ENCODE results near the gene TRIM38. TPM values are rescaled to one million over a fixed set of nuclear protein-coding genes. Genes with fewer than 3 reads are reported as not detected.

Gene TRIM38
- total RNA-seq, 2 experiments from 2014 or later: 24.9 TPM

DNA sequence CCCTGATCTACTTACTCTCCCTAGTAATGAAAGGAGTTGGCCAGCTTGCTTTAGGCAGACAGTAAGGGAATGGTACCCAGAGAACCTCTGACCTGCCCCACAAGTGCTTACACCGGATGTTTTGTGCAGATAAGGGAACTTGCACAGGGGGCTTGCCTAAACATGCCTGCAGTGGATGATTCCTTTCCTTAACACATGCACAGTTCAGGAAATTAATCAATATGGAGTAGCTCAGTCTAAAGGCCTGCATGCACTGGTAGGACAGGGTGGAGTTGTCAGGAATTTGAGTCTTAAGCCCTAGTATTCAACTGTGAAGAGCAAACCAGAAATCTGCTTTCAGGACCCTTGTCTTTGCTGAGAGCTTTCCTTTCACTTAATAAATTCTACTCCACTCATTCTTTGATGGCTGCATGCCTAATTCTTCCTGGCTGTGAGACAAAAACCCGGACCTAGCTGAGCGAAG lies 3.9 kb upstream of the TRIM38 start:
- intact Hi-C loops (cut with DNase I, micrococcal nuclease): no loop called here
- Mint-ChIP-seq H3K27ac (no peak overlapping the region), H3K9me3 (ENCODE audit: low read depth) (peaks cover 28% of the 10 kb centered on the region), H3K4me3 (no peak overlapping the region), H3K36me3 (ENCODE audit: low read depth) (peaks cover 38% of the 10 kb centered on the region), H3K27me3 (no peaks in the 10 kb centered on the region), H3K4me1 (peaks cover 45% of the 10 kb centered on the region)
- DNase-seq: no peak
- CTCF ChIA-PET: interaction anchor here (0.6 to 1.3 kb wide), 3 partner anchors 9 to 907 kb away, joined by 3 to 4 read pairs (median 3); no protein-coding TSS in a partner anchor
- no peak for ATAC-seq
- POLR2A ChIA-PET: no interaction called here

GRCh38 chr6:25959890-25960536 lies 2.6 kb upstream of the TRIM38 start:
- ATAC-seq (no peak), DNase-seq (no peak)
- Mint-ChIP-seq H3K27ac (peak overlapping the region; percentile 100), H3K36me3 (ENCODE audit: low read depth) (peaks cover 48% of the 10 kb centered on the region), H3K9me3 (ENCODE audit: low read depth) (peaks cover 28% of the 10 kb centered on the region), H3K4me1 (peaks cover 53% of the 10 kb centered on the region), H3K4me3 (no peak overlapping the region), H3K27me3 (no peaks in the 10 kb centered on the region)
- CTCF ChIA-PET: interaction anchor here (0.7 to 1.5 kb wide), 5 partner anchors 10 to 301 kb away, joined by 3 to 5 read pairs (median 3); no protein-coding TSS in a partner anchor
- POLR2A ChIA-PET: interaction anchor here (1.2 kb wide), 1 partner anchor 57 kb away, joined by 3 read pairs; no protein-coding TSS in a partner anchor
- intact Hi-C loops (cut with DNase I, micrococcal nuclease): loop anchor here (1.0 to 5.0 kb wide), 3 partner anchors 48 to 823 kb away; no protein-coding TSS in a partner anchor

DNA sequence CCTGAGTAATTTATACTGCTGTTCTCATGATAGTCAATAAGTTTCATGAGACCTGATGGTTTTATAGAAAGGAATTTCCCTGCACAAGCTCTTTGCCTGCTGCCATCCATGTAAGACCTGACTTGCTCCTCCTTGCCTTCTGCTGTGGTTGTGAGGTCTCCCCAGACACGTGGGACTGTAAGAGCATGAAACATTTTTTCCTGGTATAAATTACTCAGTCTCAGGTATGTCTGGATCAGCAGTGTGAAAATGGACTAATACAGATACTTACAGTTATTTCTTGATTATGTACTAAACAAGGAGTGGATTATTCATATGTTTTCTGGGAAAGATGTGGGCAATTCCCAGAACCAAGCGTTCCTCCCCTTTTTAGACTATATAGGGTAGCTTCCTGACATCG lies 1.9 kb upstream of the TRIM38 start:
- intact Hi-C loops (cut with DNase I, micrococcal nuclease): loop anchor here (1.0 to 5.0 kb wide), 3 partner anchors 48 to 823 kb away; no protein-coding TSS in a partner anchor
- CTCF ChIA-PET: interaction anchor here (0.7 to 2.0 kb wide), 5 partner anchors 16 to 302 kb away, joined by 3 to 12 read pairs (median 5); no protein-coding TSS in a partner anchor
- Mint-ChIP-seq H3K27me3 (no peaks in the 10 kb centered on the region), H3K4me1 (peaks cover 58% of the 10 kb centered on the region), H3K4me3 (no peak overlapping the region), H3K27ac (peak overlapping the region; percentile 100), H3K36me3 (ENCODE audit: low read depth) (peaks cover 52% of the 10 kb centered on the region), H3K9me3 (ENCODE audit: low read depth) (peaks cover 28% of the 10 kb centered on the region)
- POLR2A ChIA-PET: interaction anchor here (1.2 kb wide), 1 partner anchor 56 kb away, joined by 3 read pairs; no protein-coding TSS in a partner anchor
- DNase-seq: peak; percentile 81
- peak; percentile 51 for ATAC-seq

- H3K4me1 Mint-ChIP-seq: peaks cover 68% of the 10 kb centered on the region
- DNase-seq (no peak), ATAC-seq (no peak)
- no peaks in the 10 kb centered on the region for H3K27me3 Mint-ChIP-seq
- peak overlapping the region; percentile 96 for H3K4me3 Mint-ChIP-seq
- intact Hi-C loops (cut with DNase I, micrococcal nuclease): loop anchor here (1.0 to 5.0 kb wide), 9 partner anchors 15 to 824 kb away; a partner anchor contains a TSS
- peaks cover 28% of the 10 kb centered on the region for H3K9me3 Mint-ChIP-seq (ENCODE audit: low read depth)
- ChIA-PET CTCF (interaction anchor here (0.7 to 2.0 kb wide), 4 partner anchors 11 to 56 kb away, joined by 3 to 12 read pairs (median 4); no protein-coding TSS in a partner anchor), POLR2A (interaction anchor here (1.2 to 2.6 kb wide), 2 partner anchors 59 to 65 kb away, joined by 8 to 17 read pairs; a partner anchor contains a TSS)
- peak overlapping the region; percentile 100 for H3K27ac Mint-ChIP-seq
- H3K36me3 Mint-ChIP-seq (ENCODE audit: low read depth): peaks cover 61% of the 10 kb centered on the region
Observed at GRCh38 chr6:25961619-25962148, 918 bp upstream of the TRIM38 start.

- intact Hi-C loops (cut with DNase I, micrococcal nuclease): loop anchor here in 1 of 2 experiments (2.0 to 5.0 kb wide), 4 partner anchors 19 to 826 kb away; a partner anchor contains a TSS
Observed at GRCh38 chr6:25963426-25964123, 973 bp downstream of the TRIM38 start.

GRCh38 chr6:25965058-25965457 lies 2.5 kb downstream of the TRIM38 start:
- Mint-ChIP-seq H3K27me3 (no peaks in the 10 kb centered on the region), H3K9me3 (ENCODE audit: low read depth) (peaks cover 8% of the 10 kb centered on the region), H3K4me1 (peaks cover 75% of the 10 kb centered on the region), H3K36me3 (ENCODE audit: low read depth) (peaks cover 72% of the 10 kb centered on the region), H3K4me3 (peak overlapping the region; percentile 96), H3K27ac (no peak overlapping the region)
- POLR2A ChIA-PET: interaction anchor here (1.2 kb wide), 1 partner anchor 66 kb away, joined by 5 read pairs; no protein-coding TSS in a partner anchor
- intact Hi-C loops (cut with DNase I, micrococcal nuclease): no loop called here
- ATAC-seq (no peak), DNase-seq (no peak)
- CTCF ChIA-PET: interaction anchor here (0.7 to 1.0 kb wide), 2 partner anchors 12 to 27 kb away, joined by 3 to 5 read pairs; no protein-coding TSS in a partner anchor

More at GRCh38 chr6:25963426-25964123, 973 bp downstream of the TRIM38 start:
- ChIA-PET POLR2A (interaction anchor here (0.6 to 2.6 kb wide), 3 partner anchors 40 to 57 kb away, joined by 3 to 17 read pairs (median 5); a partner anchor contains a TSS), CTCF (interaction anchor here (1.5 kb wide), 1 partner anchor 9 kb away, joined by 3 read pairs; no protein-coding TSS in a partner anchor)
- peaks cover 72% of the 10 kb centered on the region for H3K36me3 Mint-ChIP-seq (ENCODE audit: low read depth)
- peaks cover 78% of the 10 kb centered on the region for H3K4me1 Mint-ChIP-seq
- no peaks in the 10 kb centered on the region for H3K27me3 Mint-ChIP-seq
- DNase-seq: no peak
- H3K4me3 Mint-ChIP-seq: peak overlapping the region; percentile 96
- H3K9me3 Mint-ChIP-seq (ENCODE audit: low read depth): peaks cover 22% of the 10 kb centered on the region
- no peak for ATAC-seq
- H3K27ac Mint-ChIP-seq: peak overlapping the region; percentile 85

DNA sequence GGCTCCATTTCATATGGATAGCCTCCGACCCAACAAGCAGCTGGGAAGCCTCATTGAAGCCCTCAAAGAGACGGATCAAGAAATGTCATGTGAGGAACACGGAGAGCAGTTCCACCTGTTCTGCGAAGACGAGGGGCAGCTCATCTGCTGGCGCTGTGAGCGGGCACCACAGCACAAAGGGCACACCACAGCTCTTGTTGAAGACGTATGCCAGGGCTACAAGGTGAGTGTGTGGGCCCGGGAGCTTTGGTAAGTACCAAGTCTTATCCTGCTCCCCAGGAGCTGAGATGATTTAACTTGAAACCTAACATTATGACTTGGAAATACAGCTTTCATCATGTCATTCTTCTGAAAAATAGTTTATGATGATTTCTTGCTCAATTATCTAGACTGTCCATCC lies 4.1 kb downstream of the TRIM38 start:
- ChIA-PET CTCF (interaction anchor here (1.1 to 1.3 kb wide), 5 partner anchors 14 to 51 kb away, joined by 3 to 9 read pairs (median 5); a partner anchor contains a TSS), POLR2A (interaction anchor here (1.4 to 1.9 kb wide), 2 partner anchors 9 to 54 kb away, joined by 4 to 7 read pairs; a partner anchor contains a TSS)
- Mint-ChIP-seq H3K36me3 (ENCODE audit: low read depth) (peaks cover 75% of the 10 kb centered on the region), H3K4me1 (peaks cover 74% of the 10 kb centered on the region), H3K4me3 (peak overlapping the region; percentile 96), H3K9me3 (ENCODE audit: low read depth) (no peaks in the 10 kb centered on the region), H3K27me3 (no peaks in the 10 kb centered on the region), H3K27ac (peak overlapping the region; percentile 83)
- DNase-seq (peak; percentile 55), ATAC-seq (peak; percentile 26)
- intact Hi-C loops (cut with DNase I, micrococcal nuclease): loop anchor here in 1 of 2 experiments (1.0 kb wide), 1 partner anchor 9 kb away; no protein-coding TSS in a partner anchor

DNA sequence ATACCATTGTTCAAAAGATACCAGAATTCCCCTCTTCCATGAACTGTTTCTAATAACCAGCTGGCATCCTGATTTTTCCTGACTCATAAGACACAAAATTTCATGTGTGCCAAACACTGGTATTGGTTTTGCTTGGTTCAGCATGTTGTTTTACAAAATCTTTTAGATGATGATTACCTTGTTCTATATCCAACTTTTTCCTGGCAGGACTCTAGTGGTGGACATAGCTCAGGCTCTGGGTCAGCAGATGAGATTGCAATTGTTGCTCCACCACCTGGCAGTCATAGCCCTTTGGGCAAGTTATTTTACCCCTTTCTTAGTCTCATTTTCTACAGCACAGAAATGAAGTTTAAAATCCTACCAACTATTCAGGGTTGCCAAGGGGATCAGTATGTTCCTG lies 6.2 kb downstream of the TRIM38 start:
- Mint-ChIP-seq H3K9me3 (ENCODE audit: low read depth) (no peaks in the 10 kb centered on the region), H3K27me3 (no peaks in the 10 kb centered on the region), H3K27ac (no peak overlapping the region), H3K4me3 (peak overlapping the region; percentile 96), H3K36me3 (ENCODE audit: low read depth) (peaks cover 85% of the 10 kb centered on the region), H3K4me1 (peaks cover 83% of the 10 kb centered on the region)
- ATAC-seq: no peak
- intact Hi-C loops (cut with DNase I, micrococcal nuclease): no loop called here
- DNase-seq: no peak
- ChIA-PET POLR2A (no interaction called here), CTCF (interaction anchor here (0.6 to 1.2 kb wide), 4 partner anchors 11 to 88 kb away, joined by 3 to 4 read pairs (median 3); no protein-coding TSS in a partner anchor)

GRCh38 chr6:25971187-25971821 lies 8.7 kb downstream of the TRIM38 start:
- intact Hi-C loops (cut with DNase I, micrococcal nuclease): no loop called here
- DNase-seq (peak; percentile 27), ATAC-seq (no peak)
- ChIA-PET CTCF (interaction anchor here (1.8 kb wide), 1 partner anchor 20 kb away, joined by 5 read pairs; no protein-coding TSS in a partner anchor), POLR2A (no interaction called here)
- Mint-ChIP-seq H3K27ac (peak overlapping the region; percentile 59), H3K27me3 (no peaks in the 10 kb centered on the region), H3K9me3 (ENCODE audit: low read depth) (no peaks in the 10 kb centered on the region), H3K4me1 (peaks cover 79% of the 10 kb centered on the region), H3K36me3 (ENCODE audit: low read depth) (peaks cover 87% of the 10 kb centered on the region), H3K4me3 (no peak overlapping the region)

GRCh38 chr6:25972128-25972527 lies 9.5 kb downstream of the TRIM38 start:
- no peaks in the 10 kb centered on the region for H3K9me3 Mint-ChIP-seq (ENCODE audit: low read depth)
- CTCF ChIA-PET: interaction anchor here (0.6 to 1.1 kb wide), 2 partner anchors 10 to 726 kb away, joined by 3 read pairs; partner anchors contain the start of gene TRIM38
- H3K27me3 Mint-ChIP-seq: no peaks in the 10 kb centered on the region
- POLR2A ChIA-PET: no interaction called here
- ATAC-seq (no peak), DNase-seq (no peak)
- peaks cover 87% of the 10 kb centered on the region for H3K36me3 Mint-ChIP-seq (ENCODE audit: low read depth)
- peak overlapping the region; percentile 38 for H3K27ac Mint-ChIP-seq
- no peak overlapping the region for H3K4me3 Mint-ChIP-seq
- peaks cover 78% of the 10 kb centered on the region for H3K4me1 Mint-ChIP-seq
- intact Hi-C loops (cut with DNase I, micrococcal nuclease): no loop called here
